ENCODE measurements around the gene C10orf67.
"Not testable (repeated sequence)": the region's sequence is repeated elsewhere in the genome, so short reads cannot be mapped to it uniquely, and the experiment has no call there.

Gene C10orf67

DNA sequence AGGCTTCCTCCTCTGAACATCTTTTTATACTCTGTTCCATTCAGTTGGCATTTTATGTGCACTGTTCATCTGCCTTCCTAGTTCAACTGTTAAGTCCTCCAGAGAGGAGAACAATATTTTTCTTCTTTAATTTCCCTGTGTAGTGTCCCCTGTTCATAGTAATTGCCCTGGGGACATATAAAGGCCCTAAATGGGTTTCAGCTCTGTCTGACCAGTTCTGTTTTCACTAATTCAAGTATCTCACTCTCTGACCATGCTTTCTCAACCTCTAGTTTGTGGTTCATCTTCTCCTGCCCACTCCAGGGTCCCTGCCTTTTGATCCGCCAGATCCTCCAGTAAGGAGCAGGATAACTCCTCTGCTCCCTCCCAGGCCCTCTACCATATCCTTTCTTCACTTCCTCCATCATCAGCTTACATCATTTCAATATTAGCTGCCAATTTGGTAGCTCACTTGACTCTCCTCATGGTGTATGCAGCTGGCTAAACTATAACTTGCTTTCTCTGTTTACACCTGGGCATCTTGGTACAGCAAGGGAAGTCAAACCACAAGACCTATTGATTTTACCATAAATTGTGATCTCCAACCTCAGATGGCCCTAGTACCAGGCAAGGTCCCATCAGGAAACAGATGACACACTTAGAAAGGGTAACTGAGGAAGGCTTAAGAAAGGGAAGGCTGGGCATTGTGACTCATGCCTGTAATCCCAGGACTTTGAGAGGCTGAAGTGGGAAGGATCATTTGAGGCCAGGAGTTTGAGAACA lies 17.7 kb upstream of the C10orf67 start:
- DNase-seq: no peak

DNA sequence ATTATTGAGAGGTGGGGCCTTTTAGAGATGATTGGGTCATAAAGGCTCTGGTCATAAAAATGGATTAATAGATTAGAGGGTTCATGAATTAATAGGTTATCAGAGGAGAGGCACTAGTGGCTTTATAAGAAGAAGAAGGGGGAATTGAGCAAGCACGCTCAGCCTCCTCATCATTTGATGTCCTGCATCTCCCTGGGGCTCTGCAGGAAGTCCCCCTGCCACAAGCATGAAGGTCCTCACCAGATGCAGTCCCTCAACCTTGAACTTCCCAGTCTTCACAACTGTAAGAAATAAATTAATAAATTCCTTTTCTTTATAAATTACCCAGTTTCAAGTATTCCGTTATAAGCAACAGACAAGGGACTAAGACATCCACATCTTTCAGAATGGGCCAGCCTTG lies 17.1 kb upstream of the C10orf67 start:
- DNase-seq: no peak

DNA sequence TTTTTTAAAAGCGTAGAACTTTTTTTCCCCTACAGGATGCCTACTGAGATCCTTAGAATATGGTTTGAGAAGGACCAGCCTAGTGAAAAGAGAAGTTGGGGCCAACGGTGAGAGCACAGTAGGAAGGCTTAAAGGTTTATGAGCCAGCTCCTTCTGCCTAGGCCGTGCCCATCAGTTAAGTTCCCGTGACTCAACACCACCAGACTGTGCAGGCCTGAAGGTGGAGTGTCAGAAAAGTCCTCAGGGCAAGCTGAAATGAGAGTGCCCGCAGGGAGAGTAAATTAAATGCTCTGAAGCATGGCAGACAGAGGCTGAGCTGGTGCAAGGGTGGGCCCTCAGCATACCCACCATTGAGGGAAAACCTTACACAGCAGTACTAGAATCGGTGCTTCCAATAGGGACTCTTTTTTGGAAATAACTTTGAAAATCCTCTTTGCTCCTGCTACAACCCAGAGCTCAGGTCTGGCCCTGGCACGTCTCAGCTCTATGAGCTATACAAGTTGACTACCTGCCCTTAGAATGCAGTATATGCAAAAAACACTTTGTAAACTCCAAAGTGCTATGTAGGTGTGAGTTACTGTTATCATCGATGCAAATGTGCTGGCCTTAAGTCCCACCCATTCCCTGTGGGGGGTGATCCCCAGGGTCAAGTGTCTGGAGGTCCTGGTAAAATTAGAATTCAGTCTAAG lies 15.2 kb upstream of the C10orf67 start:
- no peak for DNase-seq

DNA sequence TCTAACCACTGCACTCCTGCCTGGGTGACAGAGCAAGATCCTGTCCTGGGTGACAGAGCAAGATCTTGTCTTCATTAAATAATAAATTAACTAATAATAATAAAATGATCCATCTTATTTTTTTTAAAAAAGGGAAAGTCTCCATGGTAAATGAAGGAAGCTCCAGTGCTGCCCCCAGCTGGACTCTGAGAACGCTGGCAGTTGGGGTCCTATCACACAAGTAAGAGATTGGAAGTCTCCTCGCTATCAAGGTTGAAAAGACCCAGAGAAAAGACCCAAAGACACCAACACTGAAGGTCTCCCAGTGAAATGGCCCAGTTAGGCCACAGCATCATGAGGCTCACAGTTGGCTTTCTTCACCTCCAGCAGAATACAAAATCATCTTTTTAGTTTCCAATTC lies 13.8 kb upstream of the C10orf67 start:
- no peak for DNase-seq

DNA sequence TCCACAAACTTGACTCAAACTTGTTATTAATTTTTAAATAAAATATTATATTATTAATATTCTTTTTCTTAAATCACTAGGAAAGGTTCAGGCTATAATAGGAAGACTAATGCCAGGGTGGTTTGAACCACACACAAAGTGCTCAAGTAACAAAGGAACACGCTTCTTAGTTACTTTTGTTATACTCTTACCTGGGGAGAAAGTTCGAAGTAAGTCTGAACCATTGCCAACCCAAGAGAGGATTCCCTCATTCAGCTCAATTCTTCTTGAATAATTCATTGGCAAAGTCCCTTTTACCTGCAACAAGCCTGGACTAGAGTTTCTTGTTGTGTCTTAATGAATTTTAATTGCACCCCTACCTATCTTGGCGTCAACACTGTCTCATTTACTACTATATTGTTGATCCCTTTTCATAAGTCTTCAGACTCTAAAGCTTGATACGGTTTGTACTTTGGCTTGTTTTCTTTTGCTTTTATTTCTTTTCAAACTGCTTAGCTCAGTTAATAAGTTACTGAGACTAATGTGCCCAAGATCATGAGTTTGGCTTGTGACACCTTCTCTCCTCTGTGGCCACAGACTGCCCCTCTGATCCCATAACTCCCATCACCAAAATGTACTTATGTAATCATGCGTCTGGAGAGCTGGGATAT lies 10.2 kb upstream of the C10orf67 start:
- no peak for DNase-seq

DNA sequence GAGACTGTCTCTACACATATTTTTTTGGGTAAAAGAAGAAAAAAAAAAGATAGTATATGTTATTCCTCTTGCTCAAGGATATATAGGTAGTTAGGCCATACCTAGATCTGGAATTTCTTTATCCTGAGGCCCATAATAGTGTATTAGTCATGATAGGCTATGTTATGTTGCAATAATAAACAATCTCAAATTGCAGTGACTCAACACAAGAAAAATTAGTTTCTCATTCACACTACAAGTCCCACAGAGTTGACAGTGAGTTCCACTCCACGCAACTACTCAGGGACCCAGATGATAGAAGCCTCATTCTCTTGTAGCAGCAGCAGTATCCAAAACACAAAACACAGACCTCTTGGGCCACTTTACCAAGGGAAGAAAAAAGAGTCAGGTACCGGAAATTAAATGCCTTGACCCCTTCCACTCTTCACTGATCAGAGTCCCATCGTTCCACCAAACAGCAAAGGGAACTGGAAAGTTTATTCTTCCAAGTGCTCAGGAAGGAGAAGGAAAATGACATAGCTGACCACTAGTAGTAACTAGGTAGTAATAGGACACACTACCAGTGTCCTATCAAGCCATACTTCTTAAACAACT lies 7.4 kb upstream of the C10orf67 start:
- DNase-seq: no peak

DNA sequence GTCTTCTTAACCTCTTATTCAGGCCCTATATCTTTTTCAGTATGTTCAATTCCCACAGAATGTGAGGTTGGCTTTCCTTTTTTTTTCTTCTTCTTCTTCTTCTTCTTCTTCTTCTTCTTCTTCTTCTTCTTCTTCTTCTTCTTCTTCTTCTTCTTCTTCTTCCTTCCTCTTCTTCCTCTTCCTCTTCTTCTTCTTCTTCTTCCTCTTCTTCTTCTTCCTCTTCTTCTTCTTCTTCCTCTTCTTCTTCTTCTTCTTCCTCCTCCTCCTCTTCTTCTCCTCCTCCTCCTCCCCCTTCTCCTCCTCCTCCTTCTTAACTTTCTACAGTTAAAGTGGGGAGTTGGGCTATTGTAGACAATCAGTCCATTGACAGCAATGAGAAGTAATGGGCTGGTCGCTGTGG lies 6.1 kb upstream of the C10orf67 start:
- not testable (repeated sequence) for DNase-seq

DNA sequence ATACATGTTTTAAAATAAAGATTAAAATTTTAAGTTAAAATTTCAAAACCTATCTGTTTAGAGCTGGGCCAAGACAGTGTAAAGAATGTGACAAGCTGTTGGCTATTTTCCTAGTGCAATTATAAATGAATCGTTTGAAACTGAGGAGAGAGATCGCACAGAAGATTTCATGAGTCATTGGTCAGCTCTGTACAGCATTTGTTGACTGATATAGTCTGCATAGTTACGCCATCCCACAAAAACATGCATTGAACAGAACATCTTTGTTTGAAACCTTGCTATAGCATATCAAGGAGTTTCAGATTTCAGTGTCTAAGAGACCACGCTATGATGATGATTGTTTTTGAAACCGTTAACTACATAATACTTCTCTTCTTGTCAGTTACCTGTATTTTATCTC lies 1.3 kb upstream of the C10orf67 start:
- no peak for DNase-seq

DNA sequence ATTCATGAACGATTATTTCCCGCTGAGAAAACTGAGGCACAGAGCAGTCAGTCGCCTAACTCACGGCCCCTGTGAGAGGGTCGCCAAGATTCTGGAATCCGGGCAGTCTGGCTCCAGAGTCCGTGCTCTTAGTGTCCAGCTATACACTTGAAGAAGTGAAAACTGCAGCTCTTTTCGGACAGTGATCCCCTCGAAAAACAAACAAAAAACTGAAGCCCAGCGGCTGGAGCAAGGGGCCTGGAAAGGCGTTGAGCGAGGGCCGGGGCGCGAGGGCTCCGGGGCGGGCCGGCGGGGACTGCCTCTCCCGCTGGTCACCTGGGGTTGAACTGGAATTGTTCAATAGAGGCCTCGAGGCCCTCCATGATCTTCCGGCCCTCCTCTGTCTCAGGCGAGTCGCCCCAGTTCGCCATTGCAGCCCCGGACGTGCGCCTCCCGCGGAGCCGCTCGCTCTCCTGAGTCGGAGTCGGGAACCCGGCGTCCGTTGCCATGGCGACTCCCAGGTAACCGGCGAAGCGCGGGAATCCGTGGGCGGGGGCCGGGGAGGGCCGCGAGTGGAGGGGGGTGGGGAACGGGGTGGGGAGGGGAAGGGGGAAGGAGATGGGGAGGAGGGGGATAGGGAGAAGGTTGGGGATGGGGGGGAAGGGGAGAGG lies 881 bp downstream of the C10orf67 start:
- DNase-seq: no peak

DNA sequence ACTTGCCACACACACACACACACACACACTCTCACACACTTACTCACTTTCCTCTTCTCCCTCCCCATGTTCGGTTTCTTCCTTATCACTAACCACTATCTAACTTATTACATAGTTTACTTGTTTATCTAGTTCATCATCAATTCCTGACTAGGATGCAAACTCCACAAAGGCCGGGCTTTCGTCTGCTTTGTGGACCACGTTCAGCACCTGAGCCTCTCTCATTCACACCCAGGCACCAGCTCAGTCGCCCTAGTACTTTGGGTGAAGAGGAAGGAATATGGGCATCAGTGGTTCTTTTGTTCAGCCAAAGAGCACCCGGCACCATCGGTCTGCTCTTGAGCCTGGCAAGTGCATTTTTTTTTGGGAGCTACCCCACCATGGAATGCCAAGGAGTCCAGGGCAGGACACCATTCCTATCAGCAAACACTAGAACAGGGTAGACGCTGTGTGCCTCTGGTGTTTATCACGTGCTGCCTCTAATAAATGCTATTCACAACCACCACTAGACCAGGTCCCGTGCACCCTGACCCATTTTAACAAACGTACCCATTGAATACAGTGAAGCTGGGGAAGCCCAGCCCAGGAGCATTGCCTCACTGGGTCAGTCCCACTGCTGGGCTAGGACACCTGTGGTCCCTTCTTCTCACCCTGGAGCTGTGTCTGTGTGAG lies 2.2 kb downstream of the C10orf67 start:
- DNase-seq: no peak

DNA sequence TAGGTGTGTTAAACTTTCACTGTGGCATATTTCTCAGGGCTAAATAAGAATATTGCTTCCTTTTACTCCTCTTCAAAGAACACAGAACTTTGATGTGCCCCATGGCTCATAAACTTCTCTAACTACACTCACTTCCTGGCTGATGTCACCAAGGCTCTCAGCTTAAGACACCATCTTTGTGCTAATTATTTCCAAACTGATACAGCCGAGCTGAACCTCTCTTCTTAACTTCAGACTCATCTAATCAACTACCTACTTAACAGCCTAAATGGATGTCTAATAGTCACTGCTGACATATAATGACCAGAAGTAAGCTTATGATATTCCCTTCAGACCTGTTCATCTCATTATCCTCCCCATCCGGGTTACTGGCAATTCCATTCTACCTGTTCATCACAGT lies 3.6 kb downstream of the C10orf67 start:
- DNase-seq: no peak

DNA sequence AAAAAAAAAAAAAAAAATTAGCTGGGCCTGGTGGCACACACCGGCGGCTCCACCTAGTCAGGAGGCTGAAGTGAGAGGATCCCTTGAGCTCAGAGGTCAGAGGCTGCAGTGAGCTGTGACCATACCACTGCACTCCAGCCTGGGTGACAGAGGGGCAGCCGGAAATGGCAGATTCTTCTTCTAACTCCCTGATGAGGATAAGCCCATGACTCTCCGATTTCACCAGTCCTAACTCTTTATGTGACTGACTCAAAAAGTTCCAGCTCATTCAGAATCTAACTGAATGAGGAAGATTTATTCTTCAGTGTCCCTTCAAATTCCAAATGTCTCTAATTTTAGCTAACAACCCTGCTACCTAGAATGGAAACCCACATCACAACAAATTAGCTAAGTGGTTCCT lies 4.2 kb downstream of the C10orf67 start:
- DNase-seq: no peak

DNA sequence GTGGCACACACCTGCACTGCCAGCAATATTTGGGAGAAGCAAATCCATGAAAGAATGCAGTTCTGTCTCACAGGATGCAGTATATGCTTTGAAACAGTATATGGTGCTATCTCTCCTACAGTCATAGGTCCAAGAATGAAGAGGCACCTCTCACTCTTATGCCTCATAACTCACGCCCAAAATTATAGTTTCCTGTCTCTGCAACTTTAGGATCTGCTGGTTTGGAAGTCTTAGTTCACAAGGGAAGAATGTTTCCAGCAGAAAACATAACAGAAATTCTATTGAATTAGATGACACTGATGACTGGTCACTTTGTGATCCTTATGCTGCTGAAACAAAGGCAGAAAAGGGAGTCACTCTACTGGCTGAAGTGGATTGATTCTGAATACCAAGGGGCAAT lies 5.7 kb downstream of the C10orf67 start:
- no peak for DNase-seq

DNA sequence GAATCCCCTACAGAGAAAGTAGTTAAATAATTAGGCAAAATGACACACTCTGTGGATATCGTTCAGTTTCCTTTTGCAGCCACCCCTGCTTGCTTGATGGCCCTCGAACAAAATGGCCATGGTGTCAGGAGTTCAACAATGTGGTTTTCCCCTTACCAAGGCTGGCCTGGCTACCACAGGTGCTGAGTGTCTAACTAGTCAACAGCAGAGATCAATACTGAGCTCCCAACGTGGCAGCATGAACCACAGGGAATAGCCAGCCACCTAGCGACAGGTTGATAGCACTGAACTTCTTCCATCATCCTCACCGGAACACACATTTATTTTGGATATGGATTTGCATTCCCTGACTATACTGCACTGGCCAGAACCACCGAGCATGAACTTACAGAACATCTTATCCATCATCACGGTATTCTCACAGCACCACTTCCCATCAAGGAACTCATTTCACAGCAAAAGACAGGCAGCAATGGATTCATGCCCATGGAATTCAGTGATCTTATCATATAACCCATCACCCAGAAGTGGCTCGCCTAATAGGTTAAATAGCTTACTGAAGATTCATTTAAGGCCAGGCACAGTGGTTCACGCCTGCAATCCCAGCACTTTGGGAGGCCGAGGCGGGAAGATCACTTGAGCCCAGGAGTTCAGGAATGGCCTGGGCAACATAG lies 6.3 kb downstream of the C10orf67 start:
- no peak for DNase-seq

DNA sequence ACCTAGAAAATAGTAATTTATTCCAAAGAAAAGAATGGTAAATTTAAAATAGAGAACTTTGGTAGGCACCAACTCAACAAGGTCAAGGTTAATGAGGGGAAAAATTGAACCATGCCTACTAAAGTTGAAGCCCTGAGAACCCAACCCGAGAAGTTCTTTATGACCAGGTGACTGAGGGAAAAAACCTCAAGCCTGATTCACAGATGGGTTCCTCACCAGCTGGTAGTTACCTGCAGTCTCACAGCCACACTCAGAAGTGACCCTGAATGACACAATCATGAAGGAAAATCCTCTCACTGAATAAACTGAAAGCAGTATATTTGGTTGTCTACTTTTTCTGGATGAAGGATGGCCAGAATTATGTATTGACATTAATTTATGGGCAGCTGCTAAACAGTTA lies 7.0 kb downstream of the C10orf67 start:
- no peak for DNase-seq

DNA sequence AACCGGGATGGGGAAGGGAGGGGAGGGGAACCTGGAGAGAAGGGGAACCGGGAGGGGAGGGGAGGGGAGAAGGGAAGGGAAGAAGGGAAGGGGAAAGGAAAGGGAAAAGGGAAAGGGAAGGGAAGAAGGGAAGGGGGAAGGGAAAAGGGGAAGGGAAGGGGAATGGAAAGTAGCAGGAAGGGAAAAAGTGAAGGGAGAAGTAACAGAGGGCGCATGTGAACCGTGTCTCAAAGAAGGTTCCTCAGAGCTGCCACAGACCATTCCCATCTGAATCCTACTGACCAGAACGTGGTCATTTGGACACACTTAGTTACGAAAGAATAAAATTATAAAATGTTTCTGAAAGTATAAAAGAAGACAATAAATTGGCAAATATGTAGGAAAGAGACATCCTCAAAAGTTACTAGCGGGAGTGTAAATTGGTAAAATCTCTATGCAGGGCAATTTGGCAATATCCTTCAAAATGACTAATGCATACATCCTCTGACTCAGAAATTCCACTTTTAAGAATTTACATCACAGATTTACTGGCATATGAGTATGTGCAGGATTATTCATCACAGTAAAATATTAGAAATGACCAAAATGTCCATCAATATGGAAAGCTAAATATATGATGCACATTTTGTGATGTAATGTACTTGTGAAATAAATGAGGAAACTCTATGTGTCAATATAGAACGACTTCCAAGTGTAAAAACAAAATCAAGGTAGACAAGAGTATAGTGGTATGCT lies 12.9 kb downstream of the C10orf67 start:
- no peak for DNase-seq

DNA sequence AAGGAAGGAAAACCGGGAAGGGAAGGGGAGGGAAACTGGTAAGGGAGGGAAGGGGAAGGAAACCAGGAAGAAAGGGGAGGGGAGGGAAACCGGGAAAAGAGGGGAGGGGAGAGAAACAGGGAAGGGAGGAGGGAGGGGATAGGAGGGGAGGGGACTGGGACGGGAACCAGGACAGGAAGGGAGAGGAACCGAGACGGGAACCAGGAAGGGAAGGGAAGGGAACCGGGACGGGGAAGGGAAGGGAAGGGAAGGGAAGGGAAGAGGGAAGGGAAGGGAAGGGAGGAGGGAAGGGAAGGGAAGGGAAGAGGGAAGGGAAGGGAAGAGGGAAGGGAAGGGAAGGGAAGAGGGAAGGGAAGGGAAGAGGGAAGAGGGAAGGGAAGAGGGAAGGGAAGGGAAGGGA lies 13.6 kb downstream of the C10orf67 start:
- DNase-seq: no peak

DNA sequence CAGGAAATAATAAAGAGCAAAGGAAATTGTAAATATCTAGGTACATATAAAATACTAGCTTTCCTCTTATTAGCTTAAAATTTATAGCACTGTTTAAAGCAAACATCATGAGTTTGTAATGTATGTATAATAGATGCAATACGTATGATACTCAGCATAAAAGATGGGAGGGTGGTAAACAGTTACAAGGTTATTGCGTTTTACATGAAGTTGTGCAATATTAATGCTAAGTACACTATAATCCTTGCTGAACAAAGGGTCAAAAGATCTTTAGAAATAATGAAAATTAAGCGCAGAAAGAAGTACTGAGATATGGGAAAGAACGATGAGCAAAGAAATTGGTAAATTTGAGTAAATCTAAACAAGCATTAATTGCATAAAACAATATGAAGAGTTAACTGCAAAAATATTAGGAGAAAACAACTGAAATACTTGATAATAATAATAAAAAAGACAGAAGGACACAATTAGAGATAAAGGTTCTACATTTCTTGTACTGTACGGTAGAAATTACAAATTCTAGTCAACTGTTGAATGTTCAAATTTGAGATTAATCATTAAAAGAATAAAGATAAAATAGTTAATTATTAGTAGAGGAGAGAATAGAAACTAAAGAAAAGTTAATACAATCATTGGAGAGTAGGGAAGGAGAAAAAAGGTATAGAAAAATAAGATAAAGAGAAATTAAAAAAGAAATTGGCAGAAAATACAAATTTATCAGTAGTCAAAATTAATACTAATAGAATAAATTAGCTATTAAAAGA lies 17.9 kb downstream of the C10orf67 start:
- no peak for DNase-seq

DNA sequence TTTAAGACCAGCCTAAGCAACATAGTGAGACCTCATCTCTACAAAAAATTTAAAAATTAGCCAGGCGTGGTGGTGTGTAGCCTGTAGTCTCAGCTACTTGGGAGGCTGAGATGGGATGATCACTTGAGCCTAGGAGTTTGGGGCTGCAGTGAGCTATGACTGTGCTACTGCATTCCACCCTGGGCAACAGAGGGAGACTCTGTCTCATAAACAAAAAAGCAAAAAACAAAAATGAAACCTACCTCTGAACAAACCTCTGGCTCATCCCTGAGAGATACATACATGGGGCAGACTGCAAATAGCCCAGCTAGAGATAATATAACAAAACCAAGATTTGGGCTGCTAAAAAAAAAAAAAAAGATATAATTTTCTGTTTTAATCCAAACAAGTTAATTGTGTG lies 19.5 kb downstream of the C10orf67 start:
- DNase-seq: no peak

DNA sequence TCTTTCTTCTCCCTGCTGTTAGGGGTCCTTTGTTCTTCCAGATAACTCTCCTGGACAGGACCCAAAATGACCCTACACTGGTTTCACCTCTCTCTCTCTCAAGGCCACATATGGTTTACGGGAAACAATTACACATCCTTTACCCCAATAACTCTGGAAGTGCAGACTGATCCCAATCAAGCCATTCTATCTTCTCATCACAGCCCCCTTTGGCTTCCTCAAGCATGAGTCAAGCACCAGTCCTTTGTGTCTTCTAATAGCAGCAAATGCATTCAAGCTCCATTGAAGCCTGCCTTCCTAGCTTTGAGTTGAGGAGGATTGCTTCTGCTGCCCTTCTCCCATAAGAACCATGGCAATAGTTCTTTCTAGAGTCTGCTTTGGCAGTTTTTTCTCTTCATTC lies 20.2 kb downstream of the C10orf67 start:
- no peak for DNase-seq

DNA sequence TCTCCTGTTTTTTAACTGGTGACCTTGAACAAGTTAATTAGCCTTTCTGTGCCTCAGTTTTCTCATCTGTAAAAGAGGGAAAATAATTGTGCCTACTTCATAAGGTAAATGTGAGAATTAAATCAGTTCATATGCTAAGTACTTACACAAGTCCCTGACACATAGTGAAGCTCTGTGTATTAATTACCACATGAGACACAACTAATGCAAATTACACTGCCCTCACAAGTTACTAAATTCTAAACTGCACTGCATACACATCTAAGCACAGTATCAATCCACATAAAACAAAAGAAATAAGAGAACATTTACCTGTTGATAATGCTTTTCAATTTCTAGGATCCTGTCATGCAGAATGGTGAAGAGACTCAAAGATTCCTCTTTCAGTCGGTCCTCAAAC lies 22.5 kb downstream of the C10orf67 start:
- no peak for DNase-seq

All from 8988T (cell line).